Measurements from ENCODE around the gene SMG6.

The SMG6 gene
- total RNA-seq: 56.4 to 181 (median 103) reads per million in 9 experiments

GRCh38 chr17:2303204-2304188 lies at the start of gene SMG6, which contains the start of gene SRR:
TSS of gene SMG6 (minus strand) at chr17:2303785. CDS start at chr17:2303720, 65 bp downstream.
TSS of gene SRR (plus strand) at chr17:2303950. CDS start at chr17:2315561, 11,611 bp downstream.
- Mint-ChIP-seq H3K27ac (peak within 1 kb of the TSS; percentile 85 to 88), H3K36me3 (ENCODE audit: insufficient read depth) (peaks cover 19% of the 10 kb centered on the region), H3K27me3 (no peaks in the 10 kb centered on the region), H3K4me3 (peak within 1 kb of the TSS; percentile 85 to 89), H3K9me3 (no peaks in the 10 kb centered on the region), H3K4me1 (ENCODE audit: low read depth in 2 of 2) (peaks cover 20 to 27% of the 10 kb centered on the region in 2 donors)
- DNase-seq (peak; percentile 88 to 89 (median 88)), ATAC-seq (replicated peaks) (peak; percentile 85)

GRCh38 chr17:2351269-2351668 lies 47.7 kb upstream of the SMG6 start:
- Mint-ChIP-seq H3K4me3 (no peak overlapping the region), H3K27me3 (no peaks in the 10 kb centered on the region), H3K4me1 (ENCODE audit: low read depth in 2 of 2) (peaks cover 12 to 16% of the 10 kb centered on the region in 2 donors), H3K27ac (no peak overlapping the region), H3K36me3 (ENCODE audit: insufficient read depth) (peaks cover 8% of the 10 kb centered on the region), H3K9me3 (no peaks in the 10 kb centered on the region)
- no peak for DNase-seq
- ATAC-seq (replicated peaks): no peak

- ATAC-seq (replicated peaks) (no peak), DNase-seq (no peak)
- H3K36me3 Mint-ChIP-seq (ENCODE audit: insufficient read depth): peaks cover 13% of the 10 kb centered on the region
- no peak overlapping the region for H3K27ac Mint-ChIP-seq
- H3K27me3 Mint-ChIP-seq: no peaks in the 10 kb centered on the region
- no peak overlapping the region for H3K4me3 Mint-ChIP-seq
- H3K9me3 Mint-ChIP-seq: no peaks in the 10 kb centered on the region
- peaks cover 0 to 5% of the 10 kb centered on the region in 2 donors for H3K4me1 Mint-ChIP-seq (ENCODE audit: low read depth in 2 of 2)
Observed at GRCh38 chr17:2347805-2348685, 44.5 kb upstream of the SMG6 start.

GRCh38 chr17:2346475-2346874 lies 42.9 kb upstream of the SMG6 start:
- Mint-ChIP-seq H3K36me3 (ENCODE audit: insufficient read depth) (peaks cover 18% of the 10 kb centered on the region), H3K9me3 (no peaks in the 10 kb centered on the region), H3K27ac (no peak overlapping the region), H3K4me1 (ENCODE audit: low read depth in 2 of 2) (peaks cover 0 to 3% of the 10 kb centered on the region in 2 donors), H3K4me3 (no peak overlapping the region), H3K27me3 (no peaks in the 10 kb centered on the region)
- no peak for ATAC-seq (replicated peaks)
- no peak for DNase-seq

GRCh38 chr17:2344528-2344927 lies 40.9 kb upstream of the SMG6 start:
- ATAC-seq (replicated peaks) (no peak), DNase-seq (no peak)
- peaks cover 0 to 6% of the 10 kb centered on the region in 2 donors for H3K4me1 Mint-ChIP-seq (ENCODE audit: low read depth in 2 of 2)
- peaks cover 23% of the 10 kb centered on the region for H3K36me3 Mint-ChIP-seq (ENCODE audit: insufficient read depth)
- H3K27me3 Mint-ChIP-seq: no peaks in the 10 kb centered on the region
- no peak overlapping the region for H3K4me3 Mint-ChIP-seq
- no peaks in the 10 kb centered on the region for H3K9me3 Mint-ChIP-seq
- H3K27ac Mint-ChIP-seq: no peak overlapping the region

GRCh38 chr17:2343421-2343820 lies 39.8 kb upstream of the SMG6 start:
- ATAC-seq (replicated peaks) (peak; percentile 46), DNase-seq (no peak)
- Mint-ChIP-seq H3K4me3 (no peak overlapping the region), H3K4me1 (ENCODE audit: low read depth in 2 of 2) (peaks cover 2 to 9% of the 10 kb centered on the region in 2 donors), H3K27me3 (no peaks in the 10 kb centered on the region), H3K9me3 (no peaks in the 10 kb centered on the region), H3K36me3 (ENCODE audit: insufficient read depth) (peaks cover 23% of the 10 kb centered on the region), H3K27ac (no peak overlapping the region)

GRCh38 chr17:2338315-2338657 lies 34.7 kb upstream of the SMG6 start:
- no peak for DNase-seq
- no peak for ATAC-seq (replicated peaks)
- Mint-ChIP-seq H3K36me3 (ENCODE audit: insufficient read depth) (peaks cover 33% of the 10 kb centered on the region), H3K27me3 (no peaks in the 10 kb centered on the region), H3K9me3 (no peaks in the 10 kb centered on the region), H3K4me1 (ENCODE audit: low read depth in 2 of 2) (peaks cover 16 to 27% of the 10 kb centered on the region in 2 donors), H3K27ac (peak overlapping the region; percentile 66 to 69), H3K4me3 (peak overlapping the region; percentile 79)

- Mint-ChIP-seq H3K4me3 (peak overlapping the region; percentile 98), H3K4me1 (ENCODE audit: low read depth in 2 of 2) (peaks cover 16 to 27% of the 10 kb centered on the region in 2 donors), H3K27me3 (no peaks in the 10 kb centered on the region), H3K36me3 (ENCODE audit: insufficient read depth) (peaks cover 33% of the 10 kb centered on the region), H3K27ac (peak overlapping the region; percentile 66 to 69), H3K9me3 (no peaks in the 10 kb centered on the region)
- peak; percentile 25 to 48 (median 39) for DNase-seq
- ATAC-seq (replicated peaks): peak; percentile 38
Observed at GRCh38 chr17:2337544-2338314, 34.1 kb upstream of the SMG6 start.

- peak; percentile 57 to 69 (median 62) for DNase-seq
- peak within 1 kb of the TSS; percentile 98 for H3K4me3 Mint-ChIP-seq
- H3K9me3 Mint-ChIP-seq: no peaks in the 10 kb centered on the region
- peak within 1 kb of the TSS; percentile 92 to 97 for H3K27ac Mint-ChIP-seq
- peaks cover 16 to 27% of the 10 kb centered on the region in 2 donors for H3K4me1 Mint-ChIP-seq (ENCODE audit: low read depth in 2 of 2)
- peaks cover 27% of the 10 kb centered on the region for H3K36me3 Mint-ChIP-seq (ENCODE audit: insufficient read depth)
- ATAC-seq (replicated peaks): peak; percentile 71
- no peaks in the 10 kb centered on the region for H3K27me3 Mint-ChIP-seq
Observed at GRCh38 chr17:2336852-2337543, 33.4 kb upstream of the SMG6 start, which contains the start of gene SGSM2. TSS of gene SGSM2 (plus strand) at chr17:2337501. CDS start at chr17:2337689, 188 bp downstream.

GRCh38 chr17:2336215-2336851 lies 32.7 kb upstream of the SMG6 start, which contains the start of gene TSR1:
TSS of gene TSR1 (minus strand) at chr17:2336457. CDS start at chr17:2336427, 30 bp downstream.
- Mint-ChIP-seq H3K27ac (peak within 1 kb of the TSS; percentile 92 to 97), H3K4me3 (peak within 1 kb of the TSS; percentile 98), H3K9me3 (no peaks in the 10 kb centered on the region), H3K36me3 (ENCODE audit: insufficient read depth) (peaks cover 26% of the 10 kb centered on the region), H3K27me3 (no peaks in the 10 kb centered on the region), H3K4me1 (ENCODE audit: low read depth in 2 of 2) (peaks cover 16 to 25% of the 10 kb centered on the region in 2 donors)
- ATAC-seq (replicated peaks) (peak; percentile 80), DNase-seq (peak; percentile 80 to 84 (median 80))

GRCh38 chr17:2335726-2336214 lies 32.2 kb upstream of the SMG6 start:
- DNase-seq: peak in 1 of 3 experiments; percentile 2
- peaks cover 17 to 25% of the 10 kb centered on the region in 2 donors for H3K4me1 Mint-ChIP-seq (ENCODE audit: low read depth in 2 of 2)
- H3K27ac Mint-ChIP-seq: peak overlapping the region; percentile 92 to 97
- H3K9me3 Mint-ChIP-seq: no peaks in the 10 kb centered on the region
- ATAC-seq (replicated peaks): no peak
- no peaks in the 10 kb centered on the region for H3K27me3 Mint-ChIP-seq
- H3K36me3 Mint-ChIP-seq (ENCODE audit: insufficient read depth): peaks cover 26% of the 10 kb centered on the region
- peak overlapping the region; percentile 98 for H3K4me3 Mint-ChIP-seq

Data from effector memory CD8-positive, alpha-beta T cell (primary cell).